HG03159 (cell line): ENCODE data around the gene BAZ1B.
A peak's percentile ranks its signal among the peaks of the same experiment; 100 is the strongest.
"Not testable (repeated sequence)": the region's sequence is repeated elsewhere in the genome, so short reads cannot be mapped to it uniquely, and the experiment has no call there.

Experiments
- ATAC-seq: cut with Tn5 transposase; IDR thresholded peaks from one replicate; pipeline ENCODE4 v1.9.1; 2021; ENCODE audit warnings: mild to moderate bottlenecking, moderate library complexity; ENCODE audit not compliant: unreplicated experiment

The BAZ1B gene

GRCh38 chr7:73544678-73545077 lies 22.6 kb upstream of the BAZ1B start:
- no peak for ATAC-seq

GRCh38 chr7:73541722-73542121 lies 19.6 kb upstream of the BAZ1B start:
- ATAC-seq: no peak

GRCh38 chr7:73539709-73540108 lies 17.6 kb upstream of the BAZ1B start:
- ATAC-seq: no peak

- ATAC-seq: not testable (repeated sequence)
Measured at GRCh38 chr7:73538510-73538909, 16.4 kb upstream of the BAZ1B start.

- ATAC-seq: no peak
Measured at GRCh38 chr7:73537051-73537450, 15.0 kb upstream of the BAZ1B start.

GRCh38 chr7:73536479-73536878 lies 14.4 kb upstream of the BAZ1B start:
- no peak for ATAC-seq

- not testable (repeated sequence) for ATAC-seq
Measured at GRCh38 chr7:73535918-73536317, 13.8 kb upstream of the BAZ1B start.

- ATAC-seq: no peak
Measured at GRCh38 chr7:73533742-73534141, 11.6 kb upstream of the BAZ1B start.

GRCh38 chr7:73532224-73532623 lies 10.1 kb upstream of the BAZ1B start:
- ATAC-seq: no peak

GRCh38 chr7:73530800-73531199 lies 8.7 kb upstream of the BAZ1B start:
- ATAC-seq: no peak

GRCh38 chr7:73526896-73527821 lies 5.1 kb upstream of the BAZ1B start:
- ATAC-seq: no peak

GRCh38 chr7:73526158-73526494 lies 4.0 kb upstream of the BAZ1B start:
- ATAC-seq: not testable (repeated sequence)

- peak; percentile 33 for ATAC-seq
Measured at GRCh38 chr7:73521636-73522104, 423 bp downstream of the BAZ1B start.

- no peak for ATAC-seq
Measured at GRCh38 chr7:73520673-73521635, 1.1 kb downstream of the BAZ1B start.

GRCh38 chr7:73519867-73520672 lies 2.0 kb downstream of the BAZ1B start:
- no peak for ATAC-seq

GRCh38 chr7:73518470-73518869 lies 3.6 kb downstream of the BAZ1B start:
- ATAC-seq: no peak

- ATAC-seq: no peak
Measured at GRCh38 chr7:73517241-73517995, 4.7 kb downstream of the BAZ1B start.

GRCh38 chr7:73515178-73515577 lies 6.9 kb downstream of the BAZ1B start:
- no peak for ATAC-seq

GRCh38 chr7:73512018-73512780 lies 9.9 kb downstream of the BAZ1B start:
- no peak for ATAC-seq
